Subcutaneous abdominal adipose tissue (tissue), 5 donors: ENCODE measurements around the gene DIP2C.

Source experiments
- H3K27ac ChIP-seq: one replicate; pipeline ENCODE4 v1.7.0; 2013; ENCODE audit warnings: low read depth, mild to moderate bottlenecking, inconsistent platforms, low read length, moderate library complexity
- H3K27me3 ChIP-seq, 5 donors: one replicate each; pipeline ENCODE4 v1.7.0; 2013; ENCODE audit warnings: low read length in 5 of 5, inconsistent platforms in 1 of 5; ENCODE audit not compliant: control insufficient read depth in 5 of 5, insufficient read depth in 4 of 5
- H3K36me3 ChIP-seq, 5 donors: one replicate each; pipeline ENCODE4 v1.7.0; 2013; ENCODE audit warnings: low read length in 5 of 5; ENCODE audit not compliant: control insufficient read depth in 5 of 5, insufficient read depth in 5 of 5
- H3K4me1 ChIP-seq, 5 donors: one replicate each; pipeline ENCODE4 v1.7.0; 2013; ENCODE audit warnings: low read length in 5 of 5, mild to moderate bottlenecking in 3 of 5, moderate library complexity in 1 of 5; ENCODE audit not compliant: control insufficient read depth in 5 of 5, insufficient read depth in 5 of 5
- H3K4me3 ChIP-seq, 5 donors: one replicate each; pipeline ENCODE4 v1.7.0; 2013; ENCODE audit warnings: low read length in 5 of 5, low read depth in 1 of 5
- H3K9ac ChIP-seq, 5 donors: one replicate each; pipeline ENCODE4 v1.7.0; 2013; ENCODE audit warnings: low read length in 5 of 5, mild to moderate bottlenecking in 4 of 5, moderate library complexity in 3 of 5
- H3K9me3 ChIP-seq, 5 donors: one replicate each; pipeline ENCODE4 v1.7.0; 2013; ENCODE audit warnings: low read length in 5 of 5; ENCODE audit not compliant: control insufficient read depth in 5 of 5
- donor health status: healthy.
- donor health status: healthy.
- donor health status: healthy.
- donor health status: healthy.
- donor health status: healthy.

The DIP2C gene

GRCh38 chr10:571688-572451 is 117.6 kb downstream of the DIP2C start:
- Histone ChIP-seq H3K9me3 (peaks cover 0 to 11% (median 7%) of the 10 kb centered on the region in 5 donors), H3K4me3 (no peak overlapping the region), H3K27me3 (no peaks in the 10 kb centered on the region), H3K4me1 (peaks cover 11 to 25% (median 19%) of the 10 kb centered on the region in 5 donors), H3K27ac (no peak overlapping the region), H3K9ac (no peak overlapping the region), H3K36me3 (no peaks in the 10 kb centered on the region)

- no peak overlapping the region for H3K27ac ChIP-seq
Observed at GRCh38 chr10:571166-571565, 118.3 kb downstream of the DIP2C start.

GRCh38 chr10:570628-571163 is 118.8 kb downstream of the DIP2C start:
- H3K27me3 ChIP-seq: no peaks in the 10 kb centered on the region
- H3K27ac ChIP-seq: no peak overlapping the region
- peaks cover 0 to 11% (median 7%) of the 10 kb centered on the region in 5 donors for H3K9me3 ChIP-seq
- H3K9ac ChIP-seq: no peak overlapping the region
- no peaks in the 10 kb centered on the region for H3K36me3 ChIP-seq
- peaks cover 5 to 19% (median 14%) of the 10 kb centered on the region in 5 donors for H3K4me1 ChIP-seq
- H3K4me3 ChIP-seq: no peak overlapping the region

More at GRCh38 chr10:571166-571565, 118.3 kb downstream of the DIP2C start:
- Histone ChIP-seq H3K4me3 (no peak overlapping the region), H3K9ac (no peak overlapping the region), H3K27me3 (no peaks in the 10 kb centered on the region), H3K36me3 (no peaks in the 10 kb centered on the region), H3K9me3 (peaks cover 0 to 11% (median 7%) of the 10 kb centered on the region in 5 donors), H3K4me1 (peaks cover 9 to 24% (median 18%) of the 10 kb centered on the region in 5 donors)

GRCh38 chr10:569961-570627 is 119.4 kb downstream of the DIP2C start:
- no peak overlapping the region for H3K27ac ChIP-seq
- no peaks in the 10 kb centered on the region for H3K27me3 ChIP-seq
- peaks cover 0 to 13% (median 9%) of the 10 kb centered on the region in 5 donors for H3K4me1 ChIP-seq
- no peak overlapping the region for H3K9ac ChIP-seq
- peaks cover 0 to 11% (median 7%) of the 10 kb centered on the region in 5 donors for H3K9me3 ChIP-seq
- H3K36me3 ChIP-seq: no peaks in the 10 kb centered on the region
- no peak overlapping the region for H3K4me3 ChIP-seq

GRCh38 chr10:568848-569247 is 120.6 kb downstream of the DIP2C start:
- Histone ChIP-seq H3K9me3 (peaks cover 0 to 17% (median 14%) of the 10 kb centered on the region in 5 donors), H3K27me3 (no peaks in the 10 kb centered on the region), H3K36me3 (no peaks in the 10 kb centered on the region), H3K9ac (no peak overlapping the region), H3K4me1 (peaks cover 0 to 13% (median 9%) of the 10 kb centered on the region in 5 donors), H3K4me3 (no peak overlapping the region), H3K27ac (no peak overlapping the region)

- no peak overlapping the region for H3K9ac ChIP-seq
- H3K27ac ChIP-seq: no peak overlapping the region
- H3K9me3 ChIP-seq: peaks cover 0 to 20% (median 19%) of the 10 kb centered on the region in 5 donors
- no peaks in the 10 kb centered on the region for H3K27me3 ChIP-seq
- peaks cover 0 to 13% (median 9%) of the 10 kb centered on the region in 5 donors for H3K4me1 ChIP-seq
- no peak overlapping the region for H3K4me3 ChIP-seq
- no peaks in the 10 kb centered on the region for H3K36me3 ChIP-seq
Observed at GRCh38 chr10:567869-568268, 121.6 kb downstream of the DIP2C start.

GRCh38 chr10:566241-566885 is 123.1 kb downstream of the DIP2C start:
- no peak overlapping the region for H3K27ac ChIP-seq
- peaks cover 0 to 7% (median 5%) of the 10 kb centered on the region in 5 donors for H3K4me1 ChIP-seq
- H3K27me3 ChIP-seq: no peaks in the 10 kb centered on the region

GRCh38 chr10:565676-566075 is 123.8 kb downstream of the DIP2C start:
- Histone ChIP-seq H3K4me3 (no peak overlapping the region), H3K9ac (no peak overlapping the region), H3K36me3 (no peaks in the 10 kb centered on the region), H3K4me1 (peaks cover 0 to 5% (median 0%) of the 10 kb centered on the region in 5 donors), H3K27ac (no peak overlapping the region), H3K27me3 (no peaks in the 10 kb centered on the region), H3K9me3 (peaks cover 0 to 20% (median 19%) of the 10 kb centered on the region in 5 donors)

More at GRCh38 chr10:566241-566885, 123.1 kb downstream of the DIP2C start:
- peaks cover 0 to 20% (median 19%) of the 10 kb centered on the region in 5 donors for H3K9me3 ChIP-seq
- no peak overlapping the region for H3K4me3 ChIP-seq
- H3K36me3 ChIP-seq: no peaks in the 10 kb centered on the region
- no peak overlapping the region for H3K9ac ChIP-seq

GRCh38 chr10:565146-565545 is 124.3 kb downstream of the DIP2C start:
- Histone ChIP-seq H3K9ac (no peak overlapping the region), H3K27me3 (no peaks in the 10 kb centered on the region), H3K4me3 (no peak overlapping the region), H3K9me3 (peaks cover 0 to 19% (median 18%) of the 10 kb centered on the region in 5 donors), H3K4me1 (peaks cover 0 to 5% (median 0%) of the 10 kb centered on the region in 5 donors), H3K27ac (no peak overlapping the region), H3K36me3 (no peaks in the 10 kb centered on the region)
